Natural killer cell (primary cell): ENCODE data around the gene CACNA2D3. TPM values are rescaled to one million over a fixed set of nuclear protein-coding genes. Genes with fewer than 3 reads are reported as not detected.

Experiments used
- ATAC-seq, 3 donors: fragments of 150-1000 bp in 2 of 3; fragments of 200-7000 bp in 1 of 3; cut with Tn5 transposase; 1 replicate in 1 of 3; 2 replicates in 2 of 3; pipeline ENCODE4 v1.10.0; 2021; ENCODE audit warnings: mild to moderate bottlenecking in 2 of 3, moderate library complexity in 2 of 3
- DNase-seq, 2 donors: peaks; one replicate each; pipeline versions ENCODE4 v3.0.0 to v3.0.0-alpha.2; 2013 to 2021; ENCODE audit warnings: mixed read lengths in 1 of 2
- H3K27ac ChIP-seq: one replicate; pipeline ENCODE4 v1.5.1; 2013; ENCODE audit warnings: mild to moderate bottlenecking, low read length
- H3K27me3 ChIP-seq: one replicate; pipeline ENCODE4 v1.6.1; 2013; ENCODE audit warnings: low read length; ENCODE audit not compliant: control insufficient read depth, insufficient read depth
- H3K36me3 ChIP-seq: one replicate; pipeline ENCODE4 v1.6.1; 2013; ENCODE audit warnings: low read length; ENCODE audit not compliant: control insufficient read depth, insufficient read depth
- H3K4me1 ChIP-seq: one replicate; pipeline ENCODE4 v1.6.1; 2013; ENCODE audit warnings: low read length; ENCODE audit not compliant: control insufficient read depth, insufficient read depth
- H3K4me3 ChIP-seq: one replicate; pipeline ENCODE4 v1.5.1; 2013; ENCODE audit warnings: low read length
- H3K9me3 ChIP-seq: one replicate; pipeline ENCODE4 v1.6.1; 2013; ENCODE audit warnings: low read length; ENCODE audit not compliant: control insufficient read depth, insufficient read depth
- H3K27ac Mint-ChIP-seq, 2 donors: one replicate each; pipeline ENCODE4 v1.8.0; 2022; ENCODE audit warnings: mild to moderate bottlenecking in 2 of 2, mixed read lengths in 2 of 2, moderate library complexity in 1 of 2
- H3K27me3 Mint-ChIP-seq, 2 donors: one replicate each; pipeline ENCODE4 v1.8.0; 2022; ENCODE audit warnings: low read depth in 2 of 2, mixed read lengths in 2 of 2
- H3K36me3 Mint-ChIP-seq: one replicate; pipeline ENCODE4 v1.8.0; 2022; ENCODE audit warnings: mixed read lengths
- H3K4me1 Mint-ChIP-seq, 2 donors: one replicate each; pipeline ENCODE4 v1.8.0; 2022; ENCODE audit warnings: mixed read lengths in 2 of 2
- H3K4me3 Mint-ChIP-seq: one replicate; pipeline ENCODE4 v1.8.0; 2022; ENCODE audit warnings: mild to moderate bottlenecking, moderate library complexity, mixed read lengths
- H3K9me3 Mint-ChIP-seq, 2 donors: one replicate each; pipeline ENCODE4 v1.8.0; 2022; ENCODE audit warnings: mixed read lengths in 2 of 2
- WGBS: methylation state at CpG from one replicate; pipeline ENCODE4 v1.1.7; 2013; ENCODE audit warnings: missing lambda C conversion rate; ENCODE audit not compliant: insufficient coverage; 5-methylcytosine and 5-hydroxymethylcytosine counted together
- intact Hi-C: fragments of 100-400 bp; cut with micrococcal nuclease; formaldehyde crosslinking; loops from one replicate; pipeline ENCODE4 v1.14.2; 2022
- total RNA-seq, 4 donors: library from RNA; stranded (reverse); fragments of 120-200 nt in 1 of 4; gene quantifications; one replicate each; pipeline versions ENCODE4 v1.2.3 to v1.2.4, GENCODE V29; 2013 to 2022
- TF ChIP-seq, protein P1 (sequence below): fragments of 200-600 bp; IDR thresholded peaks from one replicate; pipeline ENCODE4 v1.8.0; 2022; ENCODE audit warnings: antibody characterized with exemption

Gene CACNA2D3
- total RNA-seq, 3 donors from 2014 or later (not counting 1 experiment from before 2014, with no cell fraction given), result 0.49 TPM; not detected in 2

DNA sequence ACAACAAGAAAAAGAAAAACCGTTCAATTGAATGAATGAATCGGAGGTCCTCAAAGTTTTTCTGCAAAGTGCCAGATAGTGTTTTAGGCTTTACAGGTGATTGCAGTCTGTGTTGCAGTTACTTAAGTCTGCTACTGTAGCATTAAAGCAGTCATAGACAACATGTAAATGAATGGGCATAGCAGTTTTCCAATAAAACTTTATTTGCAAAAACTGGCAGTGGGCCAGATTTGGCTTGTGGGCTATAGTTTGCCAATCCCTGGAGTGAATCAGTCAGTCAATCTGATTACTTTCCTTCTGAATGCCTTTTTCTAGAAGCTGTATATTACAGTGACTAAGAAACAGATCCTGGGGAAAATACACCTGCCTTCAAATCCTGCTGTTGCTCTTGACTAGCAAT lies 562.9 kb downstream of the CACNA2D3 start:
- no peak overlapping the region for H3K4me3 ChIP-seq
- WGBS, result 86% methylated on average over 2 of the region's 2 CpGs
- H3K4me1 ChIP-seq, result no peaks in the 10 kb centered on the region
- no peak overlapping the region for H3K27ac ChIP-seq
- H3K36me3 ChIP-seq, result no peaks in the 10 kb centered on the region
- TF ChIP-seq, protein P1, sequence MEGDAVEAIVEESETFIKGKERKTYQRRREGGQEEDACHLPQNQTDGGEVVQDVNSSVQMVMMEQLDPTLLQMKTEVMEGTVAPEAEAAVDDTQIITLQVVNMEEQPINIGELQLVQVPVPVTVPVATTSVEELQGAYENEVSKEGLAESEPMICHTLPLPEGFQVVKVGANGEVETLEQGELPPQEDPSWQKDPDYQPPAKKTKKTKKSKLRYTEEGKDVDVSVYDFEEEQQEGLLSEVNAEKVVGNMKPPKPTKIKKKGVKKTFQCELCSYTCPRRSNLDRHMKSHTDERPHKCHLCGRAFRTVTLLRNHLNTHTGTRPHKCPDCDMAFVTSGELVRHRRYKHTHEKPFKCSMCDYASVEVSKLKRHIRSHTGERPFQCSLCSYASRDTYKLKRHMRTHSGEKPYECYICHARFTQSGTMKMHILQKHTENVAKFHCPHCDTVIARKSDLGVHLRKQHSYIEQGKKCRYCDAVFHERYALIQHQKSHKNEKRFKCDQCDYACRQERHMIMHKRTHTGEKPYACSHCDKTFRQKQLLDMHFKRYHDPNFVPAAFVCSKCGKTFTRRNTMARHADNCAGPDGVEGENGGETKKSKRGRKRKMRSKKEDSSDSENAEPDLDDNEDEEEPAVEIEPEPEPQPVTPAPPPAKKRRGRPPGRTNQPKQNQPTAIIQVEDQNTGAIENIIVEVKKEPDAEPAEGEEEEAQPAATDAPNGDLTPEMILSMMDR, result no peak
- H3K4me3 Mint-ChIP-seq, result no peak overlapping the region
- ATAC-seq, result no peak
- no peaks in the 10 kb centered on the region for H3K36me3 Mint-ChIP-seq
- no peaks in the 10 kb centered on the region for H3K27me3 Mint-ChIP-seq
- no peaks in the 10 kb centered on the region for H3K9me3 ChIP-seq
- DNase-seq, result no peak
- H3K27ac Mint-ChIP-seq, result no peak overlapping the region
- H3K4me1 Mint-ChIP-seq, result no peaks in the 10 kb centered on the region
- intact Hi-C loops, result no loop called here
- H3K9me3 Mint-ChIP-seq, result peaks cover 5 to 7% of the 10 kb centered on the region in 2 donors
- H3K27me3 ChIP-seq, result no peaks in the 10 kb centered on the region

DNA sequence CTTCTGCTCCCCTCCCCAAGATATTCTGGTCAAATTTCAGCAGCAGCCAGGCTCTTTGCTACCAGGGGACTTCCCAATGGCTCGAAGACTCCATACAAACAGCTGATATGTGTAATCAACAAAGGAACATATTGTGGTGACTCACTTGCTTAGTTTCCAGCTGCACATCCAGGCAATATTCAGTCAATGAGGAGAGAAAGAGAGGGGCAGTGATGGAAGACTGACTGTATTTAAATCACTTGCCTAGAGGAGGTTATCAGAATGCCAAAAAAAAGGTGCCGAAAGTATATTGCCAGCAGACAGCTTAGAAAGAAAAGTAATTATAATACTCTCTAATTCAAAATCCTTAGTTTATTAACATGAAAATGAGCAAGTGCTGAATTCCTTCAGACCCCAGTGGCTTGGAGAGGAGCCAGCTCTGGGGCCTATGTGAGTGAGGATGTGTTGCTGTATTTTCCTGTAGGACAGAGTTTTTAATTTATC lies 569.0 kb downstream of the CACNA2D3 start:
- no peak for DNase-seq
- no peak overlapping the region for H3K27ac ChIP-seq
- TF ChIP-seq, protein P1, result no peak

DNA sequence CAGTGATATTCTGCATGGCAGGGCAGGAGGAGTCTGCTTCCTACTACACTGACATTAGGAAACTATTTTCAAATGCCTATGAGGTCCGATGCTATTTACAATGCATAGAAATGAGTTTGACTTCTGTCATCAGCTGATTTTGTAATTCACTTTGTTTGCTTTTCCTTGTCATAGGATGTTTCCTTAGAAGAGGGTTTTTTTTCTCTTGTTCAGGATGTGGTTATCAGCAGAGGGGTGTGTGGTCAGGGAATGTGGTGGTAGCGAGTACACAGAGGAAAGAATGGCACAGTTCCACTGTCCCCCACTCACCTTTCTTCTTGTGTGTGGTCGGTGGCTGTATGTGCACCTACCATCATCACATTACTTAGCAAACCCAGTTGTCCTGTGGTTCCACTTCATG lies 574.0 kb downstream of the CACNA2D3 start:
- no peak for ATAC-seq
- H3K36me3 ChIP-seq, result no peaks in the 10 kb centered on the region
- no peaks in the 10 kb centered on the region for H3K4me1 Mint-ChIP-seq

More for the DNA sequence above, 569.0 kb downstream of the CACNA2D3 start:
- no peaks in the 10 kb centered on the region for H3K9me3 ChIP-seq
- ATAC-seq, result no peak
- H3K27ac Mint-ChIP-seq, result no peak overlapping the region
- no peaks in the 10 kb centered on the region for H3K27me3 Mint-ChIP-seq
- WGBS, result 64% methylated on average over 1 of the region's 2 CpGs
- H3K4me1 ChIP-seq, result no peaks in the 10 kb centered on the region
- intact Hi-C loops, result no loop called here
- no peaks in the 10 kb centered on the region for H3K4me1 Mint-ChIP-seq
- H3K4me3 ChIP-seq, result no peak overlapping the region
- H3K4me3 Mint-ChIP-seq, result no peak overlapping the region
- H3K36me3 Mint-ChIP-seq, result no peaks in the 10 kb centered on the region
- no peaks in the 10 kb centered on the region for H3K27me3 ChIP-seq
- peaks cover 5 to 9% of the 10 kb centered on the region in 2 donors for H3K9me3 Mint-ChIP-seq
- no peaks in the 10 kb centered on the region for H3K36me3 ChIP-seq

More for the DNA sequence above, 574.0 kb downstream of the CACNA2D3 start:
- Mint-ChIP-seq H3K9me3 (peaks cover 6% of the 10 kb centered on the region in 2 donors), H3K4me3 (no peak overlapping the region), H3K36me3 (no peaks in the 10 kb centered on the region), H3K27me3 (no peaks in the 10 kb centered on the region), H3K27ac (no peak overlapping the region)
- TF ChIP-seq, protein P1, result no peak
- DNase-seq, result no peak
- Histone ChIP-seq H3K27me3 (no peaks in the 10 kb centered on the region), H3K9me3 (no peaks in the 10 kb centered on the region), H3K4me3 (no peak overlapping the region), H3K27ac (no peak overlapping the region), H3K4me1 (no peaks in the 10 kb centered on the region)
- intact Hi-C loops, result no loop called here
- WGBS, result 50% methylated on average over 2 of the region's 3 CpGs
